Measurements from ENCODE around the gene LACRT.

LACRT gene

DNA sequence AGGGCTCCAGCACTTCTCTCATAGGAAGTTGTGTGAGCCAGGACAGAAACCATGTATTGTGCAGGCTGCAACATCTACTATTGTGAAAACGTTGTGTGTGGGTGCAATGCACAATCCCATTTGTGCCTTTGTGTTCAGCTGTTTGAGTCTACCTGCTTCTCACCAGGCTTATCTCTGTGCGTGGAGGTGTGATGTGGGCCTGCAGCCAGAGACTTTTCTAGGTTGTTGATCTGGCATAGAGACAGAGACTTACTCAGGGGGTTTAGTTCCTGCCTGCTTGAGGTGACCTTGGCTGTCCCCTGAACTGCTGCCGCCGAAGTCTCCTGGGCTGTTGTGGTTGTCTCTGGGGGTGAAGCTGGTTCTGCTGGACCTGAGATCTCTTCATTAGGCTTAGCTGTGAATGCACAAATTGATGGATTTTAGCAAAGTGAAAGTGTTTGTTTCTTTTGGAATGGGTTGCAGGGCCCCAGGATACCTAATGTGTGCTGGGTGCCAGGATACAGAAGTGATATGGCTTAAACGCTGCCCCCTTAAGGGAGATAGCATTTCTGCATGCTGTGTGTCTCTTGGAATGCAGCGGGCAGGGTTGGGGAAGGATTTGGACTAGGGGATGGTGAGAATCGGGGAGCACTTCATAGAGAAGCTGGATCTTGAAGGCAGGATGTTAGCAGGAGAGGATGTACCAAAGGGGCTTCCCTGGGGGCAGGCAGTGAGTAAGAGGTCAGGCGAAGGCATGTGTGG lies 2.5 kb downstream of the LACRT start:
- DNase-seq = no peak

- DNase-seq = no peak
Observed at GRCh38 chr12:54631551-54631950, 3.1 kb downstream of the LACRT start.

GRCh38 chr12:54629925-54630324 lies 4.8 kb downstream of the LACRT start:
- DNase-seq = no peak

GRCh38 chr12:54628186-54628846 lies 6.4 kb downstream of the LACRT start:
- DNase-seq = no peak

DNA sequence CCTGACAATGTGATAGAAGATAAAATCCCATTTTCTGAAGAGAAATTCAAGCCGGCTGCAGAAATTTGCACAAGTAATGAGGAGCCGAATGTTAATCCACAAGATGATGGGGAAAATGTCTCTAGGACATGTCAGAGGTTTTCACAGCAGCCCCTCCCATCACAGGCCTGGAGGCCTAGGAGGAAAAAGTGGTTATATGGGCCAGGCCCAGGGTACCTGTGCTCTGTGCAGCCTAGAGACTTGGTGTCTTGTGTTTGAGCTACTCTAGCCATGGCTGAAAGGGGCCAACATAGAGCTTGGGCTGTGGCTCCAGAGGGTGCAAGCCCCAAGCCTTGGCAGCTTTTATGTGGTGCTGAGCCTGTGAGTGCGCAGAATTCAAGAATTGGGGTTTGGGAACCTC lies 7.4 kb downstream of the LACRT start:
- DNase-seq = no peak

DNA sequence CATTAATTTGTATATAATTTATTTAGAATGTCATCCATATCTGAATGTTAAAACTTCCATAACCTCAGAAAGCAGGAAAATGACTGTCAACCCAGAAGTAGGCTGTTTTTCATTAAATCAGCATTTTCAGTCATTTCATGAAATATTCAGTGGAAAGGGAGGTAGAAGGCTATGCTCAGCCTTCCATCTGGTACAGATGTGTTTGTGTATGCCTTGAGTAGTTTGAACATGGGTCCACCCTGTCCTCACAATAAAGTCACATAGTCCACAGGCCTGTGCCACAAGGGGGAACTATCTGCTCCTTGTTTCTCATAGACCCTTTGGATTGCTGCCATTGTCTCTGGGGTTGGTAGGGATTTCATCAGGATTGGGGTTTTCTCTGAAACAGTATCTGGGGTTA lies 9.1 kb downstream of the LACRT start:
- no peak for DNase-seq

- DNase-seq = no peak
Observed at GRCh38 chr12:54624315-54625279, 10.1 kb downstream of the LACRT start.

- DNase-seq = no peak
Observed at GRCh38 chr12:54622463-54623183, 12.1 kb downstream of the LACRT start.

DNA sequence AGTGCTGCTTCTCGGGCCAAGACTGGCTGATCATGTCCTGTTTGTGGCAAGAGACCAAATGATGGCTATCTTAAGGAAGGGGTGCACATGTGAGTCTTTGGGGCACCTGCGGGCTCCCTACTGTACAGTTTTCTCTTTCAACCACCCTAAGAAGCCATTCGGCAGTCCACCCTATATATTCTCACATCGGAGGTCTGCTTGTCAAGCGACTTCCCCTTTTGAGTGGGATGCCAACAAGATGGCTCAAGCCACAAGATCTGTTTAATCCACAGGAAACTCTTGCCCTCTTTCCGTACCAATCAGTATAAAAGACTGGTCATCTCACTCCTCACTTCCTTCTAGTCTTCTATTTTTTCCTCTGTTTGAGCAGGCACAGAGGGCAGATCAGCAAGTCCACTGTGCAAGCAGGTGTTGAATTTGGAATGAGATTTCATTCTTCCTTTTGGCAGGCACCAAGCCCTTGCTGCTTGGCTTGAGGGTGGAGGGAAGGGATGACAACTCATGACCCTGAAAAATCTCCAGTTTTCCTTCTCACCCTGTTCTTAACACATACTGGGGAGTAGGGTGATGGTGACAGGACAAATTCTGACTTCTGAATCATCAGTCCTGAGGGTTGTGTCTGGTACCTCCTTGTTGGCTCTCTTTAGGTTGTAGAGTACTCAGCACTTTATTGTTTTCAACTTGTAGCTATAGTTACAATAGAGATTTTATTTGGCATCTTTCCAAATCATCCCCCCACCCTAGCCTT lies 17.6 kb downstream of the LACRT start:
- no peak for DNase-seq

DNA sequence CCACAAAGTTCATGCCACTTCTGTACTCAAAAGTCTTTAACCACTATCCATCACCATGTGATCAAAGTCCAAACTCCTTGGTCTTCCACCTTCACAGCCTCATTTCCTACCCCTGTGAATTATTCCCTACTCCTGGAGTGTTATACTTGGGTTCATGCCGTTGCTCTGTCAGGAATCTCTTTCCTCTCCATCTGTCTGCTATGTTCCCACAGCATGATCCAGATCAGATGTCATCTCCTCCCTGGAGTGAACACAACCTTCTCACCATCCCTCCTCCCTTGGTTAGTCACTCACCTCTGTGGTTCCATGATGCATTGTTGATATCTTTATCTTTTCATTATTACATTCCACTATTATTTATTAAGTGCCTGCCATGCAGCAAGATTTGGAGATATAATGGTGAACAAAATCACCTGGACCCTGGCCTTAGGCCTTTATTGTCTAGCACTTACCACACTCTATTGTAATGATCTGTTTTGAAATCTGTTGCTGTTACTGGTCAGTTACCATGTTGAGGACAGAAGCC lies 22.4 kb downstream of the LACRT start:
- DNase-seq = no peak

DNA sequence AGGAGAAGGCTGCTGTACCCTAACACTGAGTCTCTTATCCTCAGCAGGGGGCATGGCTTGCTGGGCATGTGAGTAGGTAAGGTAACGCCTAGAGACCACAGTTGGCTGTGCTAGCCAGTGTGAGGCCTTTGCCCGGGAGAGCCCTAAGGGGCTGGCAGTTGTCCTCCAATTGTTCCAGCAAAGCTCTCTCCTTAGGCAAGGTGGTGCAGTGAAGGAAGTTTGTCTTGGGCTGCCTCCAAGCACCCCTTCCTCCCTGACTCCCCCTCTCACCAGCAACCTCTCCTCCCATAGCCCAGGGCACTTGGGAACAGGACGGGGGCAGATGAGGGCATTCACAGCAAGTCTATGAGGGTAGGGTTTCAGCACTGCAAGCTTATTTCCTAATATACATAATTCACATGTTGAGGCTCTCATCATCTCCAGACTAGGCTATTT lies 23.0 kb downstream of the LACRT start:
- DNase-seq = no peak

DNA sequence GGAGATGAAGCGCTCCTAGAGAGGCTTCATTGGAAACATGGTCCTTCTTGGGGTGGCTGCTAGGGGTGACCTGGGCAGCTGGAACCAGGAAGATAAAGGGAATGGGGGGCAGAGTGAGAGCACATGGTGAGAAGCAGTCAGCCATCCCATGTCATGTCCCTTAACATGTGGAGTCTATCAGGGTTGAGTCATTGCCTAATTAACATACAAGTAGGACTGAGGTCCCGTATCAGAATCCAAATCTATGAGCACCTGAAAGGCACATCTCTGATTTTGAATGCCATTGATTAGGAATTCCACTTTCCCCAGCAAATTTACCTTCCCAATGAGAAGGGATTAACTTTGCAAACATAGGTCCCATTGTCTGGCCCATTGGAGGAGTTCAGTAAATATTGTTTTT lies 25.9 kb downstream of the LACRT start:
- no peak for DNase-seq

GRCh38 chr12:54608156-54608555 lies 26.5 kb downstream of the LACRT start:
- no peak for DNase-seq

GRCh38 chr12:54606556-54606955 lies 28.1 kb downstream of the LACRT start:
- DNase-seq = no peak

- no peak for DNase-seq
Observed at GRCh38 chr12:54605138-54605970, 29.3 kb downstream of the LACRT start.

- no peak for DNase-seq
Observed at GRCh38 chr12:54604436-54604835, 30.3 kb downstream of the LACRT start.

GRCh38 chr12:54603872-54604271 lies 30.8 kb downstream of the LACRT start:
- DNase-seq = no peak

DNA sequence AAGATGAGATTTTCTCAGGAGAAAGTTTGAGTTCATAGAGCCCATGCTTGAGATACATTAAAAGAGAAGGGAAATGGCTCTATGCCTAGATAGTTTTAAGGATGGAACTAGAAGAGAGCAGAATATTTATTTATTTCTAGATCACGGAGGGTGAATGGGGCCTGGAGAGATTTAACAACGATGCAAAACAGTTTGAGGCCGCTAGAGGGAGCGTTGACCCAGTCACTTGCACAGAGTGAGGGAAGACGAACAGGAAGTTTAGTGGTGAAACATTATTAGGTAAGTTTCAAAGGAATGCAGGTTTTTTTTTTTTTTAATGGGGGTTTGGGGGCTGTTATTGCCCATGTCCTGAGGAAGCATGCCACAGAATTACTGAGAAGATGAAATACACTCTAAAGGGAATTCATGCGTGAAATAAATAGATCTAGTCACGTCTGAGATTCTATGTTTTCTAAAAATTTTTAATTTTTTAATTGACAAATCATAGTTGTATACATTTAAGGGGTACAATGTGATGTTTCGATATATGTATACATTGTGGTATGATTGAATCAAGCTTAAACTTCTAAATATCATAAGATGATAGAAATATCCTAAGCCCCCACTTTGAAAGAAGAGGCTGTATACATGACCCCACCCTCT lies 31.4 kb downstream of the LACRT start:
- peak in 4 of 5 experiments; percentile 23 to 71 (median 39) for DNase-seq

GRCh38 chr12:54602661-54603060 lies 32.0 kb downstream of the LACRT start:
- DNase-seq = no peak

- no peak for DNase-seq
Observed at GRCh38 chr12:54601841-54602240, 32.9 kb downstream of the LACRT start.

Data from T-helper 2 cell (primary cell).